B cell (primary cell): ENCODE results near the gene PPP3CA. TPM values are rescaled to one million over a fixed set of nuclear protein-coding genes. Genes with fewer than 3 reads are reported as not detected.

Experiments used
- ATAC-seq: fragments of 200-7000 bp; cut with Tn5 transposase; one replicate; pipeline ENCODE4 v1.10.0; 2021; ENCODE audit warnings: low read depth, mild to moderate bottlenecking, moderate number of reproducible peaks, moderate library complexity
- CTCF ChIA-PET: fragments of 350-600 bp; sonication (Branson Sonifier 250); formaldehyde crosslinking; loops from one replicate; lab custom pipeline; 2021; ENCODE audit warnings: antibody characterized with exemption, inconsistent platforms; lab: Charles Lee
- POLR2A ChIA-PET: fragments of 350-600 bp; sonication (Branson Sonifier 250); formaldehyde crosslinking; loops from one replicate; lab custom pipeline; 2021; ENCODE audit warnings: antibody characterized with exemption; lab: Charles Lee
- DNase-seq: peaks from one replicate; pipeline ENCODE4 v3.0.0; 2013
- H2AFZ ChIP-seq: 2 replicates; pipeline ENCODE4 v1.6.1; 2012; ENCODE audit warnings: mild to moderate bottlenecking, low read depth, low read length; ENCODE audit not compliant: insufficient read depth, poor library complexity, severe bottlenecking
- H3K27ac ChIP-seq, 2 donors: 1 replicate in 1 of 2; 2 replicates in 1 of 2; pipeline ENCODE4 v1.5.1; 2012 to 2013; ENCODE audit warnings: low read length in 2 of 2, mild to moderate bottlenecking in 2 of 2, moderate library complexity in 1 of 2
- H3K27me3 ChIP-seq, 4 experiments: fragments of 200-600 bp in 1 of 4; sonication (generic) in 1 of 4; replicated peaks in 1 of 4; 1 replicate in 2 of 4; 2 replicates in 2 of 4; pipeline versions ENCODE4 v1.6.1 to v1.7.0; 2013 to 2016; ENCODE audit warnings: low read length in 3 of 4, mild to moderate bottlenecking in 2 of 4, mixed read lengths in 1 of 4, moderate library complexity in 1 of 4; ENCODE audit not compliant: insufficient read depth in 4 of 4, control insufficient read depth in 3 of 4; ENCODE audit errors: control extremely low read depth in 1 of 4
- H3K36me3 ChIP-seq, 2 experiments: replicated peaks in 1 of 2; 1 replicate in 1 of 2; 2 replicates in 1 of 2; pipeline versions ENCODE4 v1.6.1 to v1.7.1; 2013; ENCODE audit warnings: low read length in 1 of 2; ENCODE audit not compliant: insufficient read depth in 2 of 2, control insufficient read depth in 1 of 2; ENCODE audit errors: control extremely low read depth in 1 of 2, extremely low read depth in 1 of 2
- H3K4me1 ChIP-seq, 2 donors: fragments of 200-600 bp in 1 of 2; sonication (generic) in 1 of 2; 1 replicate in 1 of 2; 2 replicates in 1 of 2; pipeline versions ENCODE4 v1.5.1 to v1.6.1; 2013 to 2017; ENCODE audit warnings: low read length in 2 of 2; ENCODE audit not compliant: control insufficient read depth in 2 of 2, insufficient read depth in 2 of 2
- H3K4me2 ChIP-seq: replicated peaks from 2 replicates; pipeline ENCODE3; 2012; ENCODE audit warnings: mild to moderate bottlenecking, low read depth, low read length; ENCODE audit not compliant: poor library complexity, severe bottlenecking
- H3K4me3 ChIP-seq, 5 experiments: fragments of 200-600 bp in 1 of 5; sonication (generic) in 1 of 5; 1 replicate in 3 of 5; 2 replicates in 2 of 5; pipeline versions ENCODE4 v1.5.1 to v1.7.0; 2011 to 2016; ENCODE audit warnings: low read length in 4 of 5, mild to moderate bottlenecking in 4 of 5, low read depth in 2 of 5, control low read depth in 1 of 5, moderate library complexity in 1 of 5; ENCODE audit not compliant: insufficient read depth in 1 of 5; ENCODE audit errors: control extremely low read depth in 1 of 5, extremely low read depth in 1 of 5
- H3K79me2 ChIP-seq: fragments of 200-600 bp; sonication (generic); one replicate; pipeline ENCODE4 v1.6.0; 2016; ENCODE audit warnings: low read length; ENCODE audit not compliant: control insufficient read depth, insufficient read depth
- H3K9ac ChIP-seq: fragments of 200-600 bp; sonication (generic); 2 replicates; pipeline ENCODE4 v1.6.1; 2017; ENCODE audit warnings: mild to moderate bottlenecking, low read length, moderate library complexity
- H3K9me3 ChIP-seq, 3 donors: one replicate each; pipeline versions ENCODE4 v1.6.1 to v1.7.1; 2013; ENCODE audit warnings: low read length in 2 of 3; ENCODE audit not compliant: control insufficient read depth in 2 of 3, insufficient read depth in 1 of 3; ENCODE audit errors: control extremely low read depth in 1 of 3
- H4K20me1 ChIP-seq: 2 replicates; pipeline ENCODE4 v1.6.0; 2012; ENCODE audit warnings: mild to moderate bottlenecking, low read length; ENCODE audit not compliant: insufficient read depth, control insufficient read depth, poor library complexity, severe bottlenecking
- H3K27ac Mint-ChIP-seq: one replicate; pipeline ENCODE4 v1.8.0; 2021; ENCODE audit warnings: mixed read lengths
- H3K27me3 Mint-ChIP-seq: one replicate; pipeline ENCODE4 v1.8.0; 2021; ENCODE audit warnings: mixed read lengths
- H3K4me1 Mint-ChIP-seq: one replicate; pipeline ENCODE4 v1.8.0; 2021; ENCODE audit warnings: mixed read lengths
- H3K4me3 Mint-ChIP-seq: one replicate; pipeline ENCODE4 v1.8.0; 2021; ENCODE audit warnings: mixed read lengths
- H3K9me3 Mint-ChIP-seq: one replicate; pipeline ENCODE4 v1.8.0; 2022; ENCODE audit warnings: mixed read lengths; ENCODE audit not compliant: insufficient read depth
- EZH2 ChIP-seq: IDR thresholded peaks from 2 replicates; pipeline ENCODE4 v1.6.1; 2012; ENCODE audit warnings: borderline replicate concordance, low read depth, mild to moderate bottlenecking, moderate library complexity, low read length; ENCODE audit not compliant: insufficient read depth, poor library complexity, severe bottlenecking
- intact Hi-C: fragments of 100-400 bp; cut with micrococcal nuclease; formaldehyde crosslinking; loops from one replicate; pipeline ENCODE4 v1.10.0; 2022
- polyA plus RNA-seq: library from polyadenylated mRNA; depleted of rRNA; stranded (reverse); fragments of >200 nt; gene quantifications from 2 replicates; pipeline ENCODE4 v1.2.3, GENCODE V29; 2012
- total RNA-seq, 2 donors: library from RNA; stranded (reverse); fragments of 120-200 nt in 1 of 2; gene quantifications; 1 replicate in 1 of 2; 2 replicates in 1 of 2; pipeline versions ENCODE4 v1.2.3 to v1.2.4, GENCODE V29; 2013 to 2022
- TF ChIP-seq, protein P1 (sequence below): fragments of 200-600 bp; IDR thresholded peaks from one replicate; pipeline ENCODE4 v1.8.0; 2022; ENCODE audit warnings: antibody characterized with exemption, mild to moderate bottlenecking

Gene PPP3CA
- total and polyA plus RNA-seq, 2 donors (not counting 1 experiment from before 2014, with no cell fraction given): 14.3 to 85.1 TPM

DNA sequence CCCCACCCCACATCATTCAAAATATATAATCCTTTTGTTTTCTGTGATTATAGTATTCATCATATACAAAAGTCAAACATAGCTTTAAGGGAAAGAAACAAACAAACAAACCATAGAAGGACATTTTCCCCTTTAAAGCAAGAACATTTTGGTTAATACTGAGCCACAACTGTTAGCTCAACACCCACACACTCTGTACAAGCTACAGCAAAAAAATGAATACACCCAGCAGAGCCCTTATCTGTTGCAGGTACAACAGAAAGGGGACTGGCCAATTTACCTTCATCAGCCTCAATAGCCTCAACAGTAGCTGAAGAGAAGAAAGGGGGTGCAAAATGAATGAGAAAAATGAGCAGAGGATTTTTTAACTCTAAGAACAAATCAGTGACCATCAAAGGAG lies 318.4 kb downstream of the PPP3CA start:
- intact Hi-C loops: no loop called here
- ATAC-seq: no peak

DNA sequence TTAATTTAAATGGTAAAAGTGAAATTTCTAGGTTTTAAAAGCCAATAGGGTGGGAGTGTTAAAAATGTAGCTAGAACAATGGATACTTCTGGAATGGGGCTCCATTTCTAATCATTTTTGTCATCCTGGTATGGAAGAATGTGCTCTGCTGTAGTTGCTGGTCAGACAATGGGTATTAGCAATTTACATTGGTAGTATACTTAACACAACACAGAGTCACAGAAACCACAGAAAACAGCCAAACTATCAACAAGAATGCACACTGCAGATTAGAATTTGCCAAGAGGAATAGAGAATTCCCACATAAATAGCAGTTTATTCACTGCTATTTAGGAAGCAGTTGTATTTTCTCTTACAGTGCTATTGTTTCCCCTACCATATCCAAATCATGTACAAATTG lies 319.6 kb downstream of the PPP3CA start:
- H3K36me3 ChIP-seq: peaks cover 10 to 40% of the 10 kb centered on the region in 2 experiments
- Mint-ChIP-seq H3K4me1 (peaks cover 4% of the 10 kb centered on the region), H3K9me3 (no peaks in the 10 kb centered on the region), H3K27me3 (no peaks in the 10 kb centered on the region), H3K4me3 (no peak overlapping the region), H3K27ac (no peak overlapping the region)
- peak overlapping the region in 1 of 2 donors; percentile 6 for H3K27ac ChIP-seq
- H2AFZ ChIP-seq: no peak overlapping the region
- no peaks in the 10 kb centered on the region for H3K4me1 ChIP-seq
- CTCF ChIA-PET: interaction anchor here (0.5 to 1.4 kb wide), 3 partner anchors 21 to 130 kb away, joined by 3 to 5 read pairs (median 3); no protein-coding TSS in a partner anchor
- no peaks in the 10 kb centered on the region for H3K79me2 ChIP-seq
- no peak overlapping the region for H3K4me2 ChIP-seq
- no peak for ATAC-seq
- H3K9ac ChIP-seq: no peak overlapping the region
- no peak for DNase-seq
- no peak for TF ChIP-seq EZH2
- TF ChIP-seq, protein P1, sequence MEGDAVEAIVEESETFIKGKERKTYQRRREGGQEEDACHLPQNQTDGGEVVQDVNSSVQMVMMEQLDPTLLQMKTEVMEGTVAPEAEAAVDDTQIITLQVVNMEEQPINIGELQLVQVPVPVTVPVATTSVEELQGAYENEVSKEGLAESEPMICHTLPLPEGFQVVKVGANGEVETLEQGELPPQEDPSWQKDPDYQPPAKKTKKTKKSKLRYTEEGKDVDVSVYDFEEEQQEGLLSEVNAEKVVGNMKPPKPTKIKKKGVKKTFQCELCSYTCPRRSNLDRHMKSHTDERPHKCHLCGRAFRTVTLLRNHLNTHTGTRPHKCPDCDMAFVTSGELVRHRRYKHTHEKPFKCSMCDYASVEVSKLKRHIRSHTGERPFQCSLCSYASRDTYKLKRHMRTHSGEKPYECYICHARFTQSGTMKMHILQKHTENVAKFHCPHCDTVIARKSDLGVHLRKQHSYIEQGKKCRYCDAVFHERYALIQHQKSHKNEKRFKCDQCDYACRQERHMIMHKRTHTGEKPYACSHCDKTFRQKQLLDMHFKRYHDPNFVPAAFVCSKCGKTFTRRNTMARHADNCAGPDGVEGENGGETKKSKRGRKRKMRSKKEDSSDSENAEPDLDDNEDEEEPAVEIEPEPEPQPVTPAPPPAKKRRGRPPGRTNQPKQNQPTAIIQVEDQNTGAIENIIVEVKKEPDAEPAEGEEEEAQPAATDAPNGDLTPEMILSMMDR: no peak
- H3K27me3 ChIP-seq: no peaks in the 10 kb centered on the region
- POLR2A ChIA-PET: no interaction called here
- no peaks in the 10 kb centered on the region for H4K20me1 ChIP-seq
- intact Hi-C loops: no loop called here
- no peak overlapping the region for H3K4me3 ChIP-seq
- H3K9me3 ChIP-seq: no peaks in the 10 kb centered on the region

More for the DNA sequence above, 318.4 kb downstream of the PPP3CA start:
- Histone ChIP-seq H4K20me1 (no peaks in the 10 kb centered on the region), H3K27me3 (no peaks in the 10 kb centered on the region), H3K9me3 (no peaks in the 10 kb centered on the region), H2AFZ (no peak overlapping the region), H3K27ac (no peak overlapping the region), H3K9ac (no peak overlapping the region), H3K4me2 (no peak overlapping the region), H3K4me1 (no peaks in the 10 kb centered on the region), H3K4me3 (no peak overlapping the region), H3K36me3 (peaks cover 10 to 44% of the 10 kb centered on the region in 2 experiments), H3K79me2 (no peaks in the 10 kb centered on the region)
- no peak for TF ChIP-seq EZH2
- TF ChIP-seq, protein P1: no peak
- POLR2A ChIA-PET: no interaction called here
- no peak overlapping the region for H3K4me3 Mint-ChIP-seq
- no peak for DNase-seq
- H3K27ac Mint-ChIP-seq: no peak overlapping the region
- H3K4me1 Mint-ChIP-seq: peaks cover 4% of the 10 kb centered on the region
- CTCF ChIA-PET: interaction anchor here (0.7 kb wide), 1 partner anchor 8 kb away, joined by 3 read pairs; no protein-coding TSS in a partner anchor
- H3K9me3 Mint-ChIP-seq: no peaks in the 10 kb centered on the region
- no peaks in the 10 kb centered on the region for H3K27me3 Mint-ChIP-seq
